ENCODE measurements around the gene SRGAP2B.
"Not testable (repeated sequence)": the region's sequence is repeated elsewhere in the genome, so short reads cannot be mapped to it uniquely, and the experiment has no call there.

The SRGAP2B gene

DNA sequence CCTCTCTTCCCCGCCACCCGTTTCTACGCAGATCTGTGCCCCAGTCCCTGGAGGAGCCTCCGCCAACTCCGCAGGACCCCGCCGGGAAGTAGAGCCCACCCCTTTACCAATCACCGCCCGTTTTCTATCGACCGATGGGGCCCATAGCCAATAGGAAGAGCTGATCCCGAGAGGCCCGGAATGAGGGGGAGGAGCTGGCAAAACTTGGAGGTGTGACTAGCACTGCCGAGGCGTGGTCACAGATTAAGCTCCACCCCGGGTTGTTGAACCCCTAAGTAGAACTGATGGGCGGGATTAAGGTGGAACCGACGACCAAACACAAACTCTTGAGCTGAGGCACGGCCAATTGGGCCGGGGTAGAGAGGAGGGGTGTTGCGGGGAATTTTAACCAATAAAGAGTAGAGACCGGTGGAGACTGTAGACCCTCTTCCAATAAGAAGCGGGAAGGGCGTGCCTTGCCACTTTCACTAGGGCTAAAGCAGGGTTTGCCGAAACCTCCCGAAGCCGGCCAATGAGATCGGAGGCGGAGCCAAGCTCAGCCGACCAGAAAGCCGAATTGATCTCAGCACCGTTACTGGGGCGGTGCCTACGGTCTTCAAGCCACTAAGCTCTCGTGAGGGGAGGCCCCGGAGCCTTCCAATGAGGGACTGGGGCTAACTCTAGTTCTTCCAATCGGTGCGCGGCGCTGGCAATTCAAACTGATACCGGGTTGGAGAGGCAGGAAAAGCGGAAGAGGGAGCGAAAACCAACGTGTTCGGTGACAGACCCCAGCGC is at the start of gene SRGAP2B, which contains the start of gene FAM72D:
Gene SRGAP2B, minus strand, starts transcription at position 45 of the 774 bp plus-strand sequence. CDS start 2,427 bp downstream, outside the sequence.
Gene FAM72D, plus strand, starts transcription at position 691 of the 774 bp plus-strand sequence. CDS start 874 bp downstream, outside the sequence.
- peak within 1 kb of the TSS; percentile 39 for H3K4me3 ChIP-seq (replicated peaks; ENCODE audit: low read depth, low read length)
- not testable (repeated sequence) for DNase-seq (ENCODE audit: extremely low read depth, low read depth)

DNA sequence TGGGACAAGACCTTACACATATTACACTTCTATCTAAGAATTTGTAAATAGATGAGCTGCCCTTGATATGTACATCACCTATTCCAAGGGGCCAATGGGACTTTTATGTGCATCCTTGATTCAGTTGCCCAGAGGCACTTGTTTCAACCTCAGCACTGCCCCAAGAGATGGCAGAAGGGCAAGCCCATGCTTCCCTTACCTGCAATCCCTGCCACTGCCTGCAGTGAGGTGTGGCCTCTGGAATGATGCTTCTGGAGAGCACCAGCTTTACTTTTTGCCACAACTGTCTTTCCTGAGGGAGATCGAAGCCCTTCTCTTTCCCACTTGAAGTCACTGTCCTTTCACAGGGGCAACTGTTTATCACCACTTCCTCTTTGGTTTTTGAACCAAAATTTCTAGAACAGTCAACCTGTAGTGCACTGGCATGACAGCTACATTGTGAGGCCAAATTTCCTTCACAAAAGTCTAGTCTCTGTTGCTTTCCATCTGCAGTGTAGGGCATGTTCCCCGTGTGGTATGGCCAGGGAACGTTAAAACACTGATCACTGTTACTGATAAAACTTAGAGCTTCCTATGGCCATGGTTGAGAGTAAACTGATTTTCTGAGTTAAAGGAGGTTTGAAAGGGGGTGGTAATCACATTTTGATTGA is 49.3 kb upstream of the SRGAP2B start:
- not testable (repeated sequence) for DNase-seq (ENCODE audit: extremely low read depth, low read depth)

DNA sequence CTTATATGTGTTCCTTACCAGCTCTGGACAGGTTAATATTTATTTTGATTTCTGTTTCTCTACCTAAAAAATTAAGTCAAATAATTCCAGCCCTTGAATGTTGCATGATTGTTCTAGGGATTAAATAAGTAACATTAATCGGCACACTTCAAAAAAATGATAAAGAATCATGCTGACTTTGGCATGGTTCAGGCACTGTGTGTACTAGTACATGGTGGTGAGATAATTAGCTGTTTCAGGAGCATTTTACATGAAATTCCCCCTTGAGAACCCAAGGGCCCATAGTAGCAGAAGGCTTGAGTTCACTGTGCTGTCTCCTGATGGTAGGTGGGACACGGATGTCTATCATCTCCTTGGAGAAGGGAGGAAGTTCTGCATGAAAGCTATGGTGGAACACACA is 45.4 kb upstream of the SRGAP2B start:
- not testable (repeated sequence) for H3K4me3 ChIP-seq (replicated peaks; ENCODE audit: low read depth, low read length); DNase-seq (ENCODE audit: extremely low read depth, low read depth)

More for the DNA sequence above, 49.3 kb upstream of the SRGAP2B start:
- H3K4me3 ChIP-seq (replicated peaks; ENCODE audit: low read depth, low read length): not testable (repeated sequence)

DNA sequence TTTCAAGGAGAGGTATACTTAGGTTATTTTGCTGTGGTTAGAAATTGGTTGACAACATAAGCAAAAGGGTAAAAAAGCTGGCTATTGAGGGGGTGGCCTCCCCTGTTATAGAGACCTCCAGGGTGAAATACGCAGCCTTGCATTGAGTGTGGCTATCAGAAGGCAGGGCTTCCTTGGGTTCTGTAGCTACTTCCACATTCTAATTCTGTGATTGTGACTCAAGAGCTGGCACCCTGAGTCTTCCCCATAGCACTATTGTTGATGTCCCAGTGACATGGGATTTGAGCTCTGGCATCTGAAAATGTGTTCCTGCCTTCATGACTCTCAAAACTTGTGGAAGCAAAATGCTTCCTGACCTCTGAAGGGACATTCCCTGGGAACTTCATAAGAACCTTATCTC is 39.3 kb upstream of the SRGAP2B start:
- not testable (repeated sequence) for DNase-seq (ENCODE audit: extremely low read depth, low read depth); H3K4me3 ChIP-seq (replicated peaks; ENCODE audit: low read depth, low read length)

DNA sequence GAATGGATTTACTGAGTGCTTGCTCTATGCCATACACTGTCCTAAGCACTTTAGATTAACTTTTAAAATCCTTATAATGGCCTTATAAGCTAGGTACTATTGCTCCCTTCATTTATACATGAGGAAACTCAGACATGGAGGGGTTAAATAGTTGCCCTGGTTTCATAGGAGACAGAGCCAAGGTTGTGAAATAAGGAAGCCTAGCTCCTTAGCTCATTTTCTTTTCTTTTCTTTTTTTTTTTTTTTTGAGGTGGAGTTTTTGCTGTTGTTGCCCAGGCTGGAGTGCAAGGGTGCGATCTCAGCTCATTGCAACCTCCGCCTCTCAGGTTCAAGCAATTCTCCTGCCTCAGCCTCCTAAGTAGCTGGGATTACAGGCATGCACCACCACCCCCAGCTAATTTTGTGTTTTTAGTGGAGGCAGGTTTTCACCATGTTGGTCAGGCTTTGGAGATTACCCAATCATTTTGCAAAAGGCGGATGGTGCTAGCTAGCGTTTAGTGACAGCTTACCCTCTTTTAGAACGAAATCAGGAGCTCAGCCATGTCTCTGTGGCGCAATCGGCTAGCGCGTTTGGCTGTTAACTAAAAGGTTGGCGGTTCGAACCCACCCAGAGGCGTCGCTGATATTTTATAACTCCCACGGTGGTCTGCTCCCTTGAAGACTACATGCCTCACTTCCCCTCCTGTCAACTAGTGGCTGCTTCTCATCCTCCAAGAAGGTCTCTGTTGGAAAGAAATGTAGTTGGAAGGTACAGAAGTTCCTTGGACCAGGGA is 33.8 kb upstream of the SRGAP2B start:
- not testable (repeated sequence) for DNase-seq (ENCODE audit: extremely low read depth, low read depth); H3K4me3 ChIP-seq (replicated peaks; ENCODE audit: low read depth, low read length)

DNA sequence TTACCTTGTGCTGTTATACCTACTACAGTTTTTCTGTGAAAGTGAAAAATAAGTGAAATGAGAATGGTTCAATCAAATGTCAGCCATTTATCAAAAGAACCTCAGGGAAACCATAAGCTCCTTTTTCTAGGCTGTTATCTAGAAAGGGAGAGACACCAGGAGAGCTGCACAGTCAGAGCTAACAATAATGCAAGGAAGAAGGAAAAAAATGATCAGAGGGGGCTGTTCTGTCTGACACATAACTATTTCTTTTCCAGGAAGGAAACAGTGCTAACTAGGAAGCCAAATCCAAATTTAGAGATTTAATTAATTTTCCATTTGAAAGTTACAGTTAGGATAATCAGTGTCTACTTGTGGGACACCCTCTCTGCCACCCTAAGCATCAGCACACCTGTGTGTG is 32.0 kb upstream of the SRGAP2B start:
- H3K4me3 ChIP-seq (replicated peaks; ENCODE audit: low read depth, low read length); DNase-seq (ENCODE audit: extremely low read depth, low read depth): not testable (repeated sequence)

DNA sequence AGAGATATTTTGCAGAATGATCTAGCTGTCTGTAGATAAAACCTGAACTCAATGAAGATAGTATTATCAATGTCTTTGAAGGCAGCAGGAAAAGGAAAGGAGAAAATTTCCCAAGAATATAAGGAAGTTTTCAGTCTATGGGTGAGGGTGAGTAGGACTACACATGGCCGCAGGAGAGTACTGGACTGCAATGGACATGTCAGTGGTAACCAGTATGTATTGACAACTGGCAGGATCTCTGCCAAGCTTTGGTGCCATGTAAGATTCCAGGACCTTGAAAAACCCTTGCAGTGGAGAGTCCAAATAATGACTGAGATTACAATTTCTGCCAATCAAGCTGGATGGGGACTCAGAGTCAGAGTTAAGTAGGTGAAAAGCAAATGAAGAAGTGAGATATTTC is 30.0 kb upstream of the SRGAP2B start:
- DNase-seq (ENCODE audit: extremely low read depth, low read depth); H3K4me3 ChIP-seq (replicated peaks; ENCODE audit: low read depth, low read length): not testable (repeated sequence)

DNA sequence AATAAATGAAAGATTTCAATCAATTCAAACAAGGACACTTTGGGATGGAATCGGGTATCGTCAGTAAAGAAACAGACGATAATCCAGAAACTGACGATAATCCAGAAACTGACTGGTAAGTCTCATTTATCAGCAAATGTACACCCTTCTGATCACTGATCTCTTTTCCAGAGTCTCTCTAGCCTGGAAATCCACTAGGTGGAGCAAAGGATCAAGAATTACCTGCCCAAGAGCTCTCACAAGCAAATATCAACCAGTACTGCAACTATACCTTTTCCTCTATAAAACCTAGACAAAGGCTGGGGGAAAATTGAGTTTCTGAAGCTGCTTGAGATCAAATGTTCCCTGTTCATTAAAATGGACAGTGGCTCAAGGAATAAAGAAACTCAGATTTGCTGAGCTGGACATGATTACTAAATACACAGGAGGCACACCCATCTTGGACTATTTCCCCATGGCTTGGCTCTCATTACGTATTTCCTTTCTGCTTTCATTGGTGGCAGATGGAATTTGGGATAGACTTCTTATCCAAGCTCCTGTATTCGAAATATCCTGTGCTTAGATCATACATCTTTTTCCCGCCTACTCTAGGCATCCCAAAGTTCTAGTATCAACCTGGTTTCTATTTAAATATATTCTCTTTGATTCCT is 29.0 kb upstream of the SRGAP2B start:
- H3K4me3 ChIP-seq (replicated peaks; ENCODE audit: low read depth, low read length); DNase-seq (ENCODE audit: extremely low read depth, low read depth): not testable (repeated sequence)

DNA sequence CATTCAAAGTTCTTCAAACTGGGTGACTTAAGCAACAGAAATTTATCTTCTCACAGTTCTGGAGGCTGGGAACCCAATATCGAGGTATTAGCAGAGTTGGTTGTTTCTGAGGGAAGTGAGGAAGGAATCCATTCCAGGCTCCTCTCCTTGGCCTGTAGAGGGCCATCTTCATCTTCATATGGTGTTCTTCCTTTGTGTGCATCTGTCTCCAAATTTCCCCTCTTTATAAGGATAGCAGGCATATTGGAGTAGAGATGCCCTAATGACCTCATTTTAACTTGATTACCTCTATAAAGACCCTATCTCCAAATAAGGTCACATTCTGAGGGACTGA is 27.9 kb upstream of the SRGAP2B start:
- not testable (repeated sequence) for DNase-seq (ENCODE audit: extremely low read depth, low read depth)

DNA sequence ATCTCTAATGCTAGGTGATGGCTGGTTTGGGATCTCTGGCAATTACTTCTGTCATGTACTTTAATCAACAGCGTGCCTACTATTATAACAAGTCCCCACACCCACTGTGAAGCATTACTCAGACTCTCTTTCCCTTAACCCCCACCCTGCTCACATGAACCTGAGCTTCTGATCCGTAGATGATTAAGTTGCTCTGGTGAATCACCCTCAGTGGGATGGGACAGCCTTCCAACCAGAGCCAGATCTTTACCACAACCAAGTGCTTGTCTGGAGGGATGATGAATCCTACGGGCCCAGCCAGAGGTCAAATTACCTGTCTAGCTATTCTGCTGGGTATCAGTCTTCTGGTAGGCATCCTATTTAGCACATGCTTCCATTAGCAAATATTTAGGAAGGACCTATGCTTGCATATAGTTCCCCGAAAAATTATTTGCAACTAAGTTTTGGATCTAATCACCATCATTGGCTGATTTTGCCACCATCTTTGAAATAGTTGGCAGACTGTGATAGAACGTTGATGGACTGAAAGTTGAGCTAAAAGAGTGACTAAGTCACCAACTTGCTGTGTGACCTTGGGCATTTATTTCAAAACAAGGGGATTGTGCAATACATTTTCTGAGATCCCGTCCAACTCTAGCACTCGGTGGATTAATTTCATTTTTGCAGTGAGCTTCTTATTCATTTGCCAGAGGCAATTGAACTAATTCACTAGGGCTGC is 27.4 kb upstream of the SRGAP2B start:
- DNase-seq (ENCODE audit: extremely low read depth, low read depth); H3K4me3 ChIP-seq (replicated peaks; ENCODE audit: low read depth, low read length): not testable (repeated sequence)

More for the DNA sequence above, 27.9 kb upstream of the SRGAP2B start:
- not testable (repeated sequence) for H3K4me3 ChIP-seq (replicated peaks; ENCODE audit: low read depth, low read length)

DNA sequence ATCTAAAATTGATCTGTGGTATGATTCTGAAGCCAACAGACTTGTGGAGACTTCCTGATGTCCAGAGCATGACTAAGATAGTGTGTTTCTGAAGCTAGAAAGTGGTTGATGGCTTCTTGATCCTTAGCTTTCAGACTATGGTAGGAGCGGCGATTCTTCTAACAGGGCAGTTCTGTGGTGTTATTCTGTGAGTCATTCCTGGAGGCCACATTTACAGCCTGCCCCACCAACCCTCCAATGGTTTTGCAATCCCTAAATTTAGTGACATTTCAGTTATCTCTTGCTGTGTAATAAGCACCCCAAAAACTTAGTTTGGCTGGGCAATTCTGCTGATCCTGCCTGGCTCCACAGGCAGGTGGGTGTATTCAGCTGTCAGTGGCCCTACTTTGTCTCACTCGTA is 24.7 kb upstream of the SRGAP2B start:
- H3K4me3 ChIP-seq (replicated peaks; ENCODE audit: low read depth, low read length); DNase-seq (ENCODE audit: extremely low read depth, low read depth): not testable (repeated sequence)

DNA sequence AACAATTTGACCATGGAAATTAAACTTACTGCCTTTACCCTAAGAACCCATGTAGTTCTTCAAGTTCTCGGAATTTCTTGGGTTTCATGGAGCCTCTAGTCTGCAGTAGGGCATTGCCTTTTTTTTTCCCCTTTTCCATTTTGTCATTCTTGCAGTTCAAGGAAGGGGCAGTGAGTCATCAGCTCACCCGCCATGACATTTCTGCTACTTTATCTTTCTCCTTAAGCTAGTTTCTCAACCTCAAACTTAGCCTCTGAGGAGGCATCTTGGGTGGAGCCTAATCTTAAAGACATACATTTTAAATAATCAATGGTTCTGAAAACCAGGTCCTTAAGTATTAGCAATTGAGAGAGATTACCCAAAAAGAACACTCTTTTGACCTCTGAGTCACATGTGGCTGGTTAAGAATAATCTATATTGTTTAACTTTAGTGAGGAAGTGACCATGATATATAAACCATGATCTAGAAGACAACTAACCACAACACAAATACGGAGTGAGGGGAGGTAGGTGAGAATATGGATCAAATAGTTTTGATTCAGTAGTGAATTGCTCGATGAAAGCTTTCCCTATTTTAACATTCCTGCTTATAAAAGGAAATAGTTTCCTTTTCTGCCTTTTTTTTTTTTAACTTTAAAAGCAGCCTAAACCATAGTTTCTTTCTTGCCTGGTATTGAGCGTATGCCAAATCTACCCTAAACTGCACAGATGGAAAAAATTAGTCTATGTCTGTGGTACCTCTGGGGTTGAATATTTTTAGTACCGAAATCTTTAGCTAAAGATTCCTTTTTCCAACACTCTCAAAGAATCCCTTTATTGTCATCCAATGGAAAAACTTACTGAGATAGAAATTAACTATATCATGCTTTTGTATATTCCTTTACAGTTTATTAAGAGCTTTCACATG is 20.7 kb upstream of the SRGAP2B start:
- H3K4me3 ChIP-seq (replicated peaks; ENCODE audit: low read depth, low read length): not testable (repeated sequence)

DNA sequence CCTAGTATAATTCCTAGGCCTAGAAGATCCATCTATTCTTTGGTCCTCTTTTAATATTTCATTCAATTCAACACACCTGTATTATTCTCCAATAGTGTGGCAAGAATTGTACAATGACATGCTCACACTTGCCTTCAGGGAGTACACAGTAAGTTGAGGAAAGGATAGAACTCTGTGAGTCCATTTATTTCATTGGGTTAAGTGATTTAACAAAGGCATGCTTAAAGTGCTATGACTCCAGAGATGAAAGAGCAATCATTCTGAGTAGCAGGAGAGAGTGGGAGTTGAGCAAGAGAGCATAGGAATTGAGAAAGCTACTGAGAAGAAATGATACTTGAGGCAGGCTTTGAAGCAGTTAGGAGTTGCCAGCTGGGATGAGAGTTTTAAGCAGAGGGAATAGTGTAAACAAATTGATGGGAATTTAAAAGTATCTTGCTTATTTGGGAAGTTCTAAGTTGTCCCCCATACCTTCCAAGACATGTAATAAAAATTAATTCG is 19.5 kb upstream of the SRGAP2B start:
- not testable (repeated sequence) for H3K4me3 ChIP-seq (replicated peaks; ENCODE audit: low read depth, low read length); DNase-seq (ENCODE audit: extremely low read depth, low read depth)

More for the DNA sequence above, 20.7 kb upstream of the SRGAP2B start:
- DNase-seq (ENCODE audit: extremely low read depth, low read depth): not testable (repeated sequence)

DNA sequence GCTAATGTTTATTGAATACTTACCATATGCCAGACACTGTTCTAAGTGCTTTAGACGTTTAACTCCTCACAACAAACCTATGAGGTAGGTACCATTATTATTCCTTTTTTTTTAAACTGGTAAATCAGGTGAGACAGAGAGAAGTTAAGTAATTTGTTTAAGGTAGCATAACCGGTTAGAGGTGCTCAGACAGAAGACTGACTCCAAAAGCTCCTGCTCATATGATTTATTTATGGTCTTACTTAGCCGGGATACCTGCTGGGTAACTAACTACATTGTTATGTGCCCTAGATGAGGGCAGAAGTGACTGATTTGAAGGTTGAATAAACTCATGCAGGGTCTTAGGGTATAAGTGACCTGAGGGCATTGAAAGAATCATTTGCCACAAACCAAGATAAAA is 17.6 kb upstream of the SRGAP2B start:
- not testable (repeated sequence) for H3K4me3 ChIP-seq (replicated peaks; ENCODE audit: low read depth, low read length); DNase-seq (ENCODE audit: extremely low read depth, low read depth)

DNA sequence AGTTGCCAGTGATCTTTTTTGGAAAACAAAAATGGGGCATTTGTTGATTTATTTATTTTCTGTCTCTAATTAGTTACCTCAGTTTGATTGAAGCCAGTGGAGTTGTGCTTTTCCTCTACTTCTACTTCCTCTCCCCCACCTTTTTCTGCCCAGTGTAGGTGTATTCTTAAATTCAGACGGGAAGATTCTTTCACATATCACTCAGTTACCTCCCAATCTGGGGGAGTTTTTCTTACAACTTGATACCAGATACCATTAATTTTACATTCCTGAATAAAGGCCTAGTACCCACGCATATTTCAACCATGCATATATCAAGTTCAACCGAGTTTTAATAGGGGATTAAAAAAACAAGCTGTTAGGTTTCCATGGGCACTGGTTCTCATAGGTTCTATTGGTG is 16.5 kb upstream of the SRGAP2B start:
- H3K4me3 ChIP-seq (replicated peaks; ENCODE audit: low read depth, low read length); DNase-seq (ENCODE audit: extremely low read depth, low read depth): not testable (repeated sequence)

DNA sequence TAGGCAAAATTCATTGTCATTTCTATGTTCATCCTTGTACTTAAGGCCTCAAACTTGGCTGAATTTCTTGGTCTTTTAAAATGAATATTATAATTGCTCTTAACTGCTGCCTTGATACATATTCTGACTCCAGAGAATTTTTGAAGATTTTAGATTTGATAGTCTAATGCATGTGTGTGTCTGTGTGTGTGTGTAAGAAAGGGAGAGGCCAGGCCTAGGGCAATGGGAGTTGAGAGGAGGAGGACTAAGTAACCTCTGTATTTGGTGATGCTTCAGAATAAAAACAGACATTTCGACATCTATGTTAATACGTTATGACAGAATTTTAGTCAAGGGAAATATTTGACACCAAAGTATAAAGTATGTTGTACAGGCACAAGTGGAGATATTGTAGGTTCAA is 8.2 kb upstream of the SRGAP2B start:
- not testable (repeated sequence) for DNase-seq (ENCODE audit: extremely low read depth, low read depth)

DNA sequence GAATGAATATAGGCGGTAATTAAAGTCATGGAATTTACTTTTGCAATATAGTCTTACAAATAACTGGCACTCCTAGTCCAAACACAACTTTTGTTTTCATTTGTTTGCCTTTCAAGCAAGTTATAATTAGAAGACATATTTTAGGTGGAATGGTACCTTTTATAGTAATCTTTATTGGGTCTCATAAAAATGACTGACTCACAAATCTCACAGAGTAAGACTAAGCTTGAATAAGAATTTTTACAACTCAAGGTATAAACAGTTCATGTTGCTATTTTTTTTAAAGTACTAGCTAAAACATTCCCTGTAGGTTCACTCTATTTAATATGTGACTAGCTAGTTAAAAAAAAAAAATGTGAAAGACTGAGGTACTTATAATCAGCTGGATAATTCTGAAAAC is 6.6 kb upstream of the SRGAP2B start:
- H3K4me3 ChIP-seq (replicated peaks; ENCODE audit: low read depth, low read length); DNase-seq (ENCODE audit: extremely low read depth, low read depth): not testable (repeated sequence)

More for the DNA sequence above, 8.2 kb upstream of the SRGAP2B start:
- H3K4me3 ChIP-seq (replicated peaks; ENCODE audit: low read depth, low read length): not testable (repeated sequence)
